ENCODE data around the gene CSTPP1. TPM values are rescaled to one million over a fixed set of nuclear protein-coding genes. Genes with fewer than 3 reads are reported as not detected.

The CSTPP1 gene
- total and polyA plus RNA-seq, 2 of the 4 experiments (the other 2 are of a cell fraction): 22.0 to 35.7 TPM

GRCh38 chr11:47143322-47143721 is 206.8 kb downstream of the CSTPP1 start:
- Histone ChIP-seq H3K9me1 (ENCODE audit: insufficient read depth, low read length) (peaks cover 13% of the 10 kb centered on the region), H2AK9ac (replicated peaks; ENCODE audit: low read depth, low read length, poor library complexity) (peak overlapping the region; percentile 37), H3K56ac (ENCODE audit: extremely low read depth, insufficient read depth, low read length) (no peak overlapping the region), H3K9me3 (ENCODE audit: control insufficient read depth, insufficient read depth, low read length) (no peaks in the 10 kb centered on the region), H2AK5ac (ENCODE audit: low read depth, low read length) (peak overlapping the region; percentile 76; the same call in 1 of the 2 replicates), H3K4ac (ENCODE audit: low read depth, low read length) (peak overlapping the region; percentile 87), H3K36me3 (ENCODE audit: control insufficient read depth, insufficient read depth, low read length) (peaks cover 2% of the 10 kb centered on the region; the same call in 1 of the 2 replicates), H3K79me1 (ENCODE audit: low read depth in 1 of 2, low read length in 2 of 2) (no peaks in the 10 kb centered on the region; a peak in 1 of 4 replicates), H3K4me2 (ENCODE audit: low read depth, low read length) (peak overlapping the region; percentile 52), H3K9ac (ENCODE audit: low read depth, low read length) (no peak overlapping the region), H3K27ac (ENCODE audit: insufficient read depth, low read length) (peak overlapping the region; percentile 61; the same call in 1 of the 2 replicates), H4K5ac (ENCODE audit: low read depth, low read length) (peak overlapping the region; percentile 23; the same call in 1 of the 2 replicates), H4K91ac (ENCODE audit: insufficient read depth, low read depth, low read length) (peak overlapping the region; percentile 64; the same call in 1 of the 2 replicates), H2BK5ac (ENCODE audit: low read depth, low read length, poor library complexity, severe bottlenecking) (peak overlapping the region; percentile 58), H3K4me3 (ENCODE audit: insufficient read depth, low read depth, low read length) (no peak overlapping the region), H2BK20ac (ENCODE audit: low read depth, low read length) (peak overlapping the region; percentile 86), H3K18ac (ENCODE audit: low read depth, low read length) (peak overlapping the region; percentile 64; the same call in 1 of the 2 replicates), H3K4me1 (ENCODE audit: control insufficient read depth, insufficient read depth, low read length) (peaks cover 10% of the 10 kb centered on the region), H2AFZ (replicated peaks; ENCODE audit: low read length, poor library complexity) (peak overlapping the region; percentile 46), H3K27me3 (ENCODE audit: control insufficient read depth, insufficient read depth, low read length) (no peaks in the 10 kb centered on the region), H4K8ac (ENCODE audit: low read depth in 2 of 2, low read length in 2 of 2) (peak overlapping the region in 1 of 2 experiments; percentile 74; a peak in 2 of 4 replicates), H2BK120ac (ENCODE audit: low read depth, low read length) (peak overlapping the region; percentile 80), H3K23ac (ENCODE audit: low read depth, low read length) (peak overlapping the region; percentile 73), H2BK15ac (ENCODE audit: low read depth, low read length) (peak overlapping the region; percentile 60; the same call in 1 of the 3 replicates), H4K20me1 (ENCODE audit: insufficient read depth, low read length) (no peaks in the 10 kb centered on the region; the same call in 1 of the 2 replicates), H3K14ac (replicated peaks; ENCODE audit: low read depth, low read length) (peak overlapping the region; percentile 66)
- dilution Hi-C loops (cut with HindIII; ENCODE audit: low sequenced_read_pairs, unreplicated experiment) (no loop called here), intact Hi-C loops (cut with micrococcal nuclease) (loop anchor here (10.0 kb wide), 1 partner anchor 139 kb away; no protein-coding TSS in a partner anchor), in situ Hi-C loops (cut with MboI; ENCODE audit: low sequenced_read_pairs) (no loop called here)
- DNase-seq (peak; percentile 97), ATAC-seq (ENCODE audit: low read depth) (peak; percentile 100)
- ChIA-PET CTCF (interaction anchor here (0.6 to 2.7 kb wide), 5 partner anchors 10 to 227 kb away, joined by 3 to 10 read pairs (median 4); no protein-coding TSS in a partner anchor), POLR2A (ENCODE audit: unreplicated experiment) (interaction anchor here (0.8 kb wide), 1 partner anchor 195 kb away, joined by 4 read pairs; no protein-coding TSS in a partner anchor)
- BruUV-seq (replicated peaks): no TSS peak
- TF ChIP-seq CHD1 (IDR thresholded peaks at IDR 0.05; ENCODE audit: low read depth, low read length): no peak
- TF ChIP-seq BHLHE40 (IDR thresholded peaks at IDR 0.05; ENCODE audit: low read depth, low read length): 0 out of 2 replicates have a peak, but pooled peaks have one; percentile 28
- TF ChIP-seq CEBPB (IDR thresholded peaks at IDR 0.05; ENCODE audit: low read depth, low read length): no peak
- peak; percentile 99 for TF ChIP-seq MXI1 (IDR thresholded peaks at IDR 0.05; ENCODE audit: borderline replicate concordance, low read depth, low read length)
- no peak for TF ChIP-seq ELK1 (IDR thresholded peaks at IDR 0.05; ENCODE audit: borderline replicate concordance, low read depth, low read length)
- peak; percentile 28; the same call in 1 of the 2 replicates for TF ChIP-seq RAD21 (IDR thresholded peaks at IDR 0.05; ENCODE audit: low read length)
- no peak for TF ChIP-seq CTCF (conservative IDR thresholded peaks at IDR 0.05; ENCODE audit: low read depth, low read length)
- peak; percentile 52 for TF ChIP-seq RCOR1 (IDR thresholded peaks at IDR 0.05; ENCODE audit: insufficient replicate concordance, low read length)
- TF ChIP-seq FOS (IDR thresholded peaks at IDR 0.05; ENCODE audit: low read depth, low read length): 0 out of 2 replicates have a peak, but pooled peaks have one; percentile 13
- no CpG with 5 or more reads among the region's 3 CpGs for WGBS, 2 experiments (ENCODE audit: extremely low coverage in 2 of 2, insufficient read length in 1 of 2)
